ENCODE measurements around the gene ZFPM1. TPM values are rescaled to one million over a fixed set of nuclear protein-coding genes. Genes with fewer than 3 reads are reported as not detected.
"Not testable (repeated sequence)": the region's sequence is repeated elsewhere in the genome, so short reads cannot be mapped to it uniquely, and the experiment has no call there.

Gene ZFPM1
- total RNA-seq, 1 experiment from 2014 or later: 1.1 TPM

GRCh38 chr16:88464447-88465318, 11.6 kb downstream of the ZFPM1 start:
- DNase-seq (ENCODE audit: low read depth): no peak

- no peak for DNase-seq (ENCODE audit: low read depth)
These were observed 12.4 kb downstream of the ZFPM1 start for GRCh38 chr16:88465387-88465983.

- DNase-seq (ENCODE audit: low read depth): no peak
These were observed 13.2 kb downstream of the ZFPM1 start for GRCh38 chr16:88466175-88466862.

GRCh38 chr16:88466949-88467348, 13.9 kb downstream of the ZFPM1 start:
- no peak for DNase-seq (ENCODE audit: low read depth)

DNA sequence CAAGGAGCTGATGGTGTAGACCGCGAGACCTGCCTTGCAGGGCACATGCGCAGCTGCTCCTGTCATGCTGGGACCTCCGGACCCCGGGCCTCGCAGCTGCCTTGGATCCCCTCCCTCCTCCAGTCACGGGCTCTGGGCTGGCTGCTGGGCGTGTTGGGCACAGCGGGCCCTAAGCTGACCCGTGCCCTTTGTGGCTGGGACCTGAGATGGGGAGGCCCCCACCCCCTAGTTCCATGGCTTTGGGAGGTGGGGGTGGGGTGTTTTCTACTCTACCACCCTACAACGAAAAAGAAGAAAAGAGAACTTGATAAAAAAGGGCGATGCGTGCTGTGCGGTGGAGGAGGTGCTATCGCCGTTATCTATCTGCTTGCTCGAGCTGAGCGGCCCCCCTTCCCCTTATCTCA, 14.5 kb downstream of the ZFPM1 start:
- DNase-seq (ENCODE audit: low read depth): no peak

DNA sequence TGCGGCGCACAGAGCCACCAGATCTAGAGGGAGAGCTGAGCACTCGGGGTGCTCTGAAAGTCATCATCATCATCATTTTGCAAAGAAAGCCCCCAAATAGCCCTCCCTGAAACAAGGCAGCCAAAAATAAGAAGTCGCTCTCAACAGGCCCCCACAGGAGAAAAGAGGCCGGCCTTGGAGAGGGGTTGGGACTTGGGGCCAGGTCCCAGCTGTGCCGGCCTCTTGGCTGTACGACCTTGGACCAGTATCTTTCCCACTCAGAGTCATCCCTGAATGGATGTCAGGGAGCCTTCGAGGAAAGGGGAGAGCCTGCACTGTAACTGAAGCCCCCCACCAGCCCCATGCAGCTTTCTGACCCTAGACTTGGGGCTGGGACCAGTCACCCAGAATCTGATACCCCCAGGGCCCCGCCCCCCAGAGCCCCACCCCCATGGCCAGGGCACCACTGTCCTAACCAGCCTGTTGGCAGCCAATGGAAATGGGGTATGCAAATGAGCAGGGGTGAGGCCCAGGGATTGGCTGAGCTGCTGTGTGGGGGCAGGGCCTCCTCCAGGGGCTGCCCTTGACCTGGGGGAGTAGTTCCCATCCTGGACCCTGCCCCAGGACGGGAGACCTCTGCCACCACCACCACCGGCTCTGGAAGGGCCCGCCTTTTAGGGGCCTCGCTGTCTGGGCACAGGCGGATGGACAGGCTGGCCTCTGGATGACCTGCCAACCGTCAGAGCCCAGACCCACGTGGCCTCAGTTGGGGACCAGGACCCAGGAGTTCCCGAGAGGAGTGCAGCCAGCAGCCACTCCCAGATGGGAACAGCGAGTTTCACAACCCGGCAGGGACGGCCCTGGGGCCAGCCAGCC, 15.4 kb downstream of the ZFPM1 start:
- DNase-seq (ENCODE audit: low read depth): peak; percentile 51

DNA sequence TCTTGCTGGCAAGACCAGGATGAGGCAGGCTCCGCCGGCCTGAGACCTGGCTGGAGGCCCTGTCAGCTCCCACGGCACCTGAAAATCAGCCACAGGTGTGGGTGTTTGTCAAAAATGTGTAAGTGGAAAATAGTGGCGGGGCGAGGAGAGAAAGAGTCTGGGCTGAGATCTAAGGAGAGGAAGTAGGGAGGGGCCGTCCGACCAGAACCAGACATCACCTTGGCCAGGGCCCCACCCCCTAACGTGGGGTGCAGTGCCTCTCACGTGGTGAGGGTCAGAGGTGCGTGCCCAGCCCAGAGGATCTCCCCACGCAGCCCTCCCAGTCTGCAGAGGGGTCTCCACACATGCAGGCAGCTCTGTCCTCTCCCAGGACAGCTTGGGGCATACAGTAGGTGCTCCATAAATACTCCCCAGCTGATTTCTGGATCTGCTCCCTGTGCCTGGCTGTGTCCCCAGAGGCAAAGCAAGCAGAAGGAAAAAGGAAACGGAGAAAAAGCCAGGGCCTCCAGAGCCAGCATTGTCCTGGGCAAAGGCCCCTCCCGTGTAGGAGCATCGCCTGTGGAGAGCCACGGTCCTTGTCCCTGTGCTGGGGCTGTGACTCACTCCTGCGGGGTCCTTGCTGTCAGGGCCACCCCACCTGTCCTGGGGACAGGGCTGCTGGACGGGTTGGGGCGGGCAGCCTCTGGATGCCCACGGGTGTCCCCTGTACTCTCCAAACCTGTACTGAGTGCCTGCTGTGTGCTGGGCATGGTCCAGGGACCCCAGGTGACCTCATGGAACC, 16.7 kb downstream of the ZFPM1 start:
- DNase-seq (ENCODE audit: low read depth): no peak

- not testable (repeated sequence) for DNase-seq (ENCODE audit: low read depth)
These were observed 17.3 kb downstream of the ZFPM1 start for GRCh38 chr16:88470396-88470680.

DNA sequence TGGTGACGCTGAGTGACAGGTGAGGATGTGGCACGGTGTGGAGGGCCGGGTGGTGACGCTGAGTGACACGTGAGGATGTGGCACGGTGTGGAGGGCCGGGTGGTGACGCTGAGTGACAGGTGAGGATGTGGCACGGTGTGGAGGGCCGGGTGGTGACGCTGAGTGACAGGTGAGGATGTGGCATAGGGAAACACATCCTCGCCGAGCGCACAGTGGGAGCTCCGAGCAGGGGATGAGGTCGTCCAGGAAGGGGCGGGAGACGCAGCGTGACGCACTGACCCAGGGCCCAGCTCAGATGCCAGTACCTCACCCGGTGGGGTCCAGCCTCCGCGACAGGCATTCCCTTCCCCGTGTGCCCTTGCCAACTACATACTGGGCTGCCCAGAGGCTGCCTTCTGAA, 17.6 kb downstream of the ZFPM1 start:
- DNase-seq (ENCODE audit: low read depth): not testable (repeated sequence)

GRCh38 chr16:88471115-88471514, 18.0 kb downstream of the ZFPM1 start:
- DNase-seq (ENCODE audit: low read depth): no peak

GRCh38 chr16:88471575-88471974, 18.5 kb downstream of the ZFPM1 start:
- DNase-seq (ENCODE audit: low read depth): no peak

DNA sequence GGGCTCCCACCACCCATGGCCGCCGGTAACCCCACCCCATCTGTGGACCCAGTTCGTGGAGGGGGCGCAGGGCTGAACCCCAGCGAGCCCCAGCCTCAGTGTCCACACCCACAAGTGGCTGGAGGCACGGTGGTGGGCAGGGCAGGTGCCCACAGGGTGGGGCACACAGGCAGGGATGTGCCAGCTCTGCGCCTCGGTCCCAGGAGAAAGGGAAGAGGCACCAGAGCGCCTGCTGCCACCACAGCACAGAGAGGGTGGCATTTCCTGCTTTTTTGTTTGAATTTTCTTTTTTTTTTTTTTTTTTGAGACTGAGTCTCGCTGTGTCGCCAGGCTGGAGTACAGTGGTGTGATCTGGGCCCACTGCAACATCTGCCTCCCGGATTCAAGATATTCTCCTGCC, 19.0 kb downstream of the ZFPM1 start:
- DNase-seq (ENCODE audit: low read depth): no peak

DNA sequence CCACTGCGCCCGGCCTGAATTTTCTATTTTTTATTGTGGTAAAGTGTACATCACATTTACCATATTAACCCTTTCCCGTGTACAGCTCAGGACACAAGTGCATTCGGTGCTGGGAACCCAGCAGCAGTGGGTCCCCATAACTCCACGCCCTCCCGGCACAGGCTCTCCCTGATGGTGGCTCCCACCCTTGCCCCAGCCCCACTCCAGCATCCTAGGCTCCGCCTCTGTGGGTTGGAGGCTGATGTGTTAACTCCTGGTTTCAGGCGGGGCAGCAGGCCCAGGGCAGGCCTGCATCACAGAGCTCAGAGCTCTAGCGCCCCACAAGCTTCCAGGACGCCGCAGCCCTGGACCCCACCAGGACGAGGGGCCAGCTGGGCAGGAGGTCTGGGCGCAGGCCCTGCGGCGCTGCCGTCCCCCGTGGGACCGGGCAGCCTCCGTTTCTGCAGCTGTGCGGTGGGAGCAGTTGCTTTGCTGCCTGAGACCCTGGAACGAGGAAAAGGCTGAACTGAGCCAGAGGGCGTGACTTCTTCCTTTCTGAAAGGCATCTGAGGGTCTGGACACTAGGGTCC, 19.6 kb downstream of the ZFPM1 start:
- no peak for DNase-seq (ENCODE audit: low read depth)

DNA sequence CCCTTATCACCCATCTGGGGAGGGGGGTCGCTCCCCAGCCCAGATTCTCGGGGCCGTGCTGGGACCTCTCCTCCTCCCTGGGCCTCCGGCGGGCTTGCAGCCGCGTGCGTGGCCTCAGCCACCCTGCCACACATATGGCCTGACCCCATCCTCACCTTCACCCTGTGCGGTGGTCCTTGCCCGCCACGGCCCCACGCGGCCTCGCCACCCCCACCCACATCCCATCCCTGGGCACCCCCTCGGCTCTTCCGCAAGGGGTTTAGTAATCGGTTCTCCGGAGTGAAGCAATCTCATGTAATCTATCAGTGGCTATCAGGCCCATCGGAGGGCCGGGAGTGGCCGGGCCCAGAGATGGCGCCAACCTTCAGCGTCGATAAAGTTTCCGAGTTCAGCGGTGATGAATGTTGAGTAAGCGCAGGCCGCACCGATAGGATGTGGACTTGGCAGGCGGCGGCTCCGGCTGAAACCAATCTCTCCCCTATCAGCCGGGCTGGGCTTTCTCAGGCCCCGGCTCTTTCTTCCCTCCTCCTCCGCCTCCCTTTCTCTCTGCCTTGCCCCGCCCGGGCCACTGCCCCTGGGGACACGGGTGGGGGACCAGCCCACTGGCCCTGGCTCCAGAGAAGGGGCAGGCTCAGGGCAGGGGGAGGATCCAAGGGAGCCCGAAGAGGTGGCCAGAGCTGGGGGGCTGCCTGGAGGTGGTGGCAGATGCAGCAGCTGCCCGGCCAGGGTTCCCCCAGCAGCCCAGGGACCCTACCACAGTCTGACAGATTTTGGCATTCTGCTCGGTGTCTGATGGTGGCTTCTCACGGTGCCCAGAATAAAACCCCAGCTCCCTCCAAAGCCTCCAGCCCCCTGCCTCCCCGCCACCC, 20.8 kb downstream of the ZFPM1 start:
- DNase-seq (ENCODE audit: low read depth): no peak

DNA sequence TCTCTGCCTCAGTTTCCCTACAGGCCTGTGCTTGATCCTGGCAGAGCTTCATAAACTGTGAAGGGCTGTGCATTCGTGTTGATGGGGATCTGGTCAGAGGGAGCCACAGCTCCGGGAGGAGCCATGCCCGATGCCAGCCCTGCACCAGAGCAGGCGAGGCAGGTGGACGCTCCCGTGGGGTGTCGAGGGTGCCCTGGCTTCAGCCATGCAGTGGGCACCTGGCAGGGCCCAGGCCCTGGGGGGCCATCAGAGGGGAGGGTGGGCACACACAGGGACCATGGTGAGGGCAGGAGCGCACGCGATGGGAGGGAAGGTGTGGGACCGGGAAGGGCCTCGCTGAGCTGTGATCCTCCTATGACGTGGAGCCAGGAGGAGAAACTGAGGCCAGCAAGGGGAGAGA, 22.0 kb downstream of the ZFPM1 start:
- no peak for DNase-seq (ENCODE audit: low read depth)

DNA sequence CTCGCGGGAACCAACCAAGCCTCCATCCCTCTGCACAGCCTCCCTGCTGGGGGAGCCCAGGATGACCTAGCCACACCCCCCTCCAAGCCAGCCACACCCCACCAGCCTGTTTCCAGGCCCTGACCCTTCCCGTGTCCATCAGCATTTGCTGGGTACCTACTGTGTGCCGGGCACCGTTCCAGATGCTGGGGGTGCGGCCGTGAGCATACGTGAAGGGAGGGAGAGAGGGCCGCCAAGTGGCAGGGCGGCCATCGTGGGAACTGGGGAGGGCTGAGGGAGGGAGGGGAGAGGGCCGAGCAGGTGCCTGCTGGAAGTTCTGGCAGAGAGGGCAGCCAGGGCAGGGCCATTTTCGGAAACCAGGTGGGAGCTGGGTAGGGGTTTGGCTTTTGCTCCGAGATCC, 23.1 kb downstream of the ZFPM1 start:
- no peak for DNase-seq (ENCODE audit: low read depth)

GRCh38 chr16:88476817-88477397, 23.8 kb downstream of the ZFPM1 start:
- no peak for DNase-seq (ENCODE audit: low read depth)

DNA sequence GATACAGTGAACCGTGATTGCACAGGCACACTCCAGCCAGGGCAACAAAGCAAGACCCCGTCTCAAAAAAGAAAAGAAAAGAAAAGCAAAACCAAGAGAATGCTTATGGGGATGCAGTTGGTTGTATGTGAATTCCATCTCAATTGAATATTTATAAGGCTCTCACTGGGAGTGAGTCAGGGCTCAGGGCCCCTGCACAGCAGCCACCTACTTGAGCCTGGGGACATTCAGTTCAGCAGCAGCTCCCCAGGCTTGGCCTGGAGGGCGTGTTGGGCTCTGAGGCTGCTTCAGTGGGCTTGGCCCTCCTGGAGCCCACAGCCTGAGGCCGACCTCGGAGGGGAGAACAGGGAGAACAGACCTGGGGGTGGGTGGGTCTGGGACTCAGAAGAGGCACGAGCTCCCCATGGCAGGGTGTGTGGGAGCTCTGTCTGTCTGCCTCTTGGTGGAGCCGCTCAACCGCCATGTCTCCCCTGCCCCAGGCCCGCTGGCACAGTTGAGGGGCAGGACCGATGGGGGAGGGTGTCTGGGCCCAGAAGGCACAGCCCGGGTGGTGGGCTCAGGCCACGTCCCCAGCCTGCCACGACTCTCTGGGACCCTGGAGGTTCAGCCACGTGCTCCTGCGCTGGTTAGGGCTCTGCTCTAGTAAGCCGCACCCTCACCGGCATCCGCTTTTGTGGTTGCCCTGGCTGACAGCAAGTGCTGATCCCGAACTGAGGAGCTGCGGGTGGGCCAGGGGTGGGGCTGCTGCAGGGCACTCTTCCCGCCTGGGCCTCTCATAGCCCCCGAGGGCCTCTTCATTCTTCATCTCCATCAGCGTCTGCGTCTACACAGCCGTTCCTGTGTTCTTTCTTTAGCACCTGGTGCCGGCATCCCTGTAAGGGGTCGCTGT, 24.8 kb downstream of the ZFPM1 start:
- no peak for DNase-seq (ENCODE audit: low read depth)

All from LHCN-M2 (cell line).